Endothelial cell of umbilical vein (primary cell): ENCODE results near the gene GRHPR. TPM values are rescaled to one million over a fixed set of nuclear protein-coding genes. Genes with fewer than 3 reads are reported as not detected.

Source experiments
- BruUV-seq: library from RNA; stranded (reverse); fragments of 400-500 nt; replicated peaks from 2 replicates; lab custom pipeline; 2021; lab: Mats Ljungman, UMichigan
- CTCF ChIA-PET: fragments of 300-600, 350-600 bp; sonication (Branson Sonifier 250); formaldehyde crosslinking; loops from one replicate; lab custom pipeline; 2021; ENCODE audit warnings: antibody characterized with exemption, inconsistent platforms; lab: Charles Lee
- POLR2A ChIA-PET: fragments of 300-600, 350-600 bp; sonication (Branson Sonifier 250); formaldehyde crosslinking; loops from one replicate; lab custom pipeline; 2021; ENCODE audit warnings: antibody characterized with exemption, inconsistent platforms; lab: Charles Lee
- DNase-seq: peaks from one replicate; pipeline ENCODE4 v3.0.0-alpha.2; 2011; ENCODE audit warnings: low read depth, low spot score
- FAIRE-seq: peaks from 2 replicates; lab custom pipeline; 2011; peaks lifted over from hg19 to GRCh38; lab: Jason Lieb, UNC
- H2AFZ ChIP-seq: 2 replicates; pipeline ENCODE4 v1.6.0; 2012; ENCODE audit warnings: low read depth, low read length, control low read depth, inconsistent platforms
- H3K27ac ChIP-seq: 2 replicates; pipeline ENCODE4 v1.5.1; 2011; ENCODE audit warnings: low read depth, mild to moderate bottlenecking, control low read depth, low read length, moderate library complexity; ENCODE audit not compliant: insufficient read depth
- H3K27me3 ChIP-seq, 2 experiments: 2 replicates each; pipeline versions ENCODE4 v1.6.0 to v1.6.1; 2011; ENCODE audit warnings: low read length in 2 of 2, mixed read lengths in 1 of 2; ENCODE audit not compliant: control insufficient read depth in 2 of 2, insufficient read depth in 2 of 2
- H3K36me3 ChIP-seq, 2 experiments: 2 replicates in 1 of 2; 3 replicates in 1 of 2; pipeline ENCODE4 v1.5.1; 2011; ENCODE audit warnings: low read length in 2 of 2, mild to moderate bottlenecking in 1 of 2, moderate library complexity in 1 of 2; ENCODE audit not compliant: control insufficient read depth in 2 of 2, insufficient read depth in 2 of 2; ENCODE audit errors: extremely low read depth in 1 of 2
- H3K4me1 ChIP-seq: 3 replicates; pipeline ENCODE4 v1.5.1; 2011; ENCODE audit warnings: mild to moderate bottlenecking, low read length; ENCODE audit not compliant: control insufficient read depth, insufficient read depth; ENCODE audit errors: extremely low read depth
- H3K4me2 ChIP-seq: 2 replicates; pipeline ENCODE4 v1.6.1; 2011; ENCODE audit warnings: low read length, control low read depth, mixed read lengths; ENCODE audit not compliant: insufficient read depth
- H3K4me3 ChIP-seq, 3 experiments: fragments of 200-600 bp in 1 of 3; sonication (generic), shearing (Covaris generic) in 1 of 3; replicated peaks in 1 of 3; 2 replicates each; pipeline ENCODE4 v1.5.1; 2011 to 2016; ENCODE audit warnings: control low read depth in 3 of 3, low read length in 3 of 3, mild to moderate bottlenecking in 2 of 3, inconsistent platforms in 1 of 3, low read depth in 1 of 3, moderate library complexity in 1 of 3; ENCODE audit not compliant: insufficient read depth in 1 of 3
- H3K79me2 ChIP-seq: 2 replicates; pipeline ENCODE4 v1.6.0; 2012; ENCODE audit warnings: low read length, inconsistent platforms; ENCODE audit not compliant: control insufficient read depth, insufficient read depth
- H3K9ac ChIP-seq: replicated peaks from 2 replicates; pipeline ENCODE3; 2011; ENCODE audit warnings: low read length, control low read depth; ENCODE audit not compliant: insufficient read depth; ENCODE audit errors: extremely low read depth
- H3K9me1 ChIP-seq: replicated peaks from 3 replicates; pipeline ENCODE4 v1.6.0; 2011; ENCODE audit warnings: mild to moderate bottlenecking, low read length; ENCODE audit not compliant: control insufficient read depth, insufficient read depth; ENCODE audit errors: extremely low read depth
- H3K9me3 ChIP-seq: replicated peaks from 2 replicates; pipeline ENCODE4 v1.5.1; 2012; ENCODE audit warnings: low read length, inconsistent platforms; ENCODE audit not compliant: control insufficient read depth, insufficient read depth
- H4K20me1 ChIP-seq: replicated peaks from 2 replicates; pipeline ENCODE3; 2011; ENCODE audit warnings: mild to moderate bottlenecking, low read length; ENCODE audit not compliant: control insufficient read depth, insufficient read depth; ENCODE audit errors: extremely low read depth
- FOS ChIP-seq: IDR thresholded peaks from 2 replicates; pipeline ENCODE4 v1.6.1; 2011; ENCODE audit warnings: mild to moderate bottlenecking, low read length, moderate library complexity, borderline replicate concordance; ENCODE audit not compliant: insufficient read depth
- JUN ChIP-seq: IDR thresholded peaks from 2 replicates; pipeline ENCODE4 v1.6.1; 2011; ENCODE audit warnings: borderline replicate concordance, low read depth; ENCODE audit not compliant: insufficient read length, insufficient read depth
- MYC ChIP-seq: IDR thresholded peaks from one replicate; pipeline ENCODE4 v1.6.1; 2011; ENCODE audit warnings: mild to moderate bottlenecking, low read depth, low read length
- dilution Hi-C: fragments of 300-500 bp; cut with MboI; formaldehyde crosslinking; loops from one replicate; pipeline ENCODE4 v1.15.0; 2019; ENCODE audit warnings: low sequenced_read_pairs; ENCODE audit not compliant: extremely low pct_ligation_motif_present
- intact Hi-C: fragments of 100-400 bp; cut with micrococcal nuclease; formaldehyde crosslinking; loops from one replicate; pipeline ENCODE4 v1.10.0; 2022
- polyA plus RNA-seq, 4 experiments: library from polyadenylated mRNA; depleted of rRNA in 3 of 4; stranded (reverse) in 3 of 4; unstranded in 1 of 4; fragments of >200 nt; gene quantifications; 2 replicates each; pipeline versions ENCODE4 v1.2.1 to v1.2.3, GENCODE V29; 2011 to 2012; ENCODE audit warnings: missing spikeins in 1 of 4
- total RNA-seq: library from RNA; stranded (reverse); gene quantifications from 2 replicates; pipeline ENCODE4 v1.2.3, GENCODE V29; 2021
- TF ChIP-seq, protein P1 (sequence below), 2 donors: IDR thresholded peaks; 1 replicate in 1 of 2; 2 replicates in 1 of 2; pipeline ENCODE4 v1.5.1; 2011; ENCODE audit warnings: low read length in 2 of 2, mild to moderate bottlenecking in 2 of 2, moderate library complexity in 2 of 2, control low read depth in 1 of 2, inconsistent platforms in 1 of 2, low read depth in 1 of 2; ENCODE audit not compliant: insufficient read depth in 1 of 2; ENCODE audit errors: extremely low read depth in 1 of 2
- TF ChIP-seq, protein P2 (sequence below): IDR thresholded peaks from 2 replicates; pipeline ENCODE4 v1.6.1; 2011; ENCODE audit not compliant: insufficient read depth, insufficient read length

Gene GRHPR
- total and polyA plus RNA-seq, 2 donors (not counting 3 experiments of a cell fraction or from before 2014, with no cell fraction given) = 91.2 to 247 TPM

DNA sequence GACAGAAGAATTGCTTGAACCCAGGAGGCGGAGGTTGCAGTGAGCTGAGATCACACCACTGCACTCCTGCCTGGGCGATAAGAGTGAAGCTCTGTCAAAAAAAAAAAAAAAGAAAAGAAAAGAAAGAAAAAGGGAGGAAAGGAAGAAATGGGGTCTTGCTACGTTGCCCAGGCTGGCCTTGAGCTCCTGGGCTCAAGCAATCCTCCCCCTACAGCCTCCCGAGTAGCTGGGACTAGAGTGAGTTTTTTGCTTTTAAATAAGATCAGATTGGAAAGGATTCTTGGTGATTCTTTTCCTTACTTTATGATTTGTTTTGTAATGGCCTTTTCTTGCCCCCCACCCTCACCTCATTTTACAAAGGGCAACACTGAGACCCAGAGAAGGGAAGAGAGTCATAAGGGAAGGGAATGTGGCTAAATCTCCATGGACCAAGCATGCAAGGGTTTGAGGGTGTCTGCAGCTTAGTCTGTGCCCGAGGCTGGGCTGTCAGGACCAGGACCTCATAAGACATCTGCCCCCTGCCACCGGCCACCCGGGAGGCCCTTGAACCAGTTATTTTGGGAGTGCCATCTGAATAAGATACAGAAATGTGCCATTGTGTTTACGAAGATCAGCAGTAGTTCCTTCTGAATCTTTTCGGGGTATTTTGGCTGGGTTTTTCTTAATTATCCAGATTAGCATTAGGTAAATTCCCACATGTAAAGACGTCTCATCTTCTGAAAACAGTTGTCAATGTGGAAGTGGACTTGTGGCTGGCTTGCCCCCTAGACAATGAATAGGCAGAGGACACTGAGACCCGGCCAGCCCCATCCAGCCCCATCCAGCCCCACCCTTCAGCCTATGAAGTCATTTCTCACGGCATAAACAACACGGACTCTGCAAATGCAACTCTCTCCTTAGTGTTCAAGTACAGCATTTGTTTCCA is 44.5 kb upstream of the GRHPR start:
- TF ChIP-seq, protein P1, sequence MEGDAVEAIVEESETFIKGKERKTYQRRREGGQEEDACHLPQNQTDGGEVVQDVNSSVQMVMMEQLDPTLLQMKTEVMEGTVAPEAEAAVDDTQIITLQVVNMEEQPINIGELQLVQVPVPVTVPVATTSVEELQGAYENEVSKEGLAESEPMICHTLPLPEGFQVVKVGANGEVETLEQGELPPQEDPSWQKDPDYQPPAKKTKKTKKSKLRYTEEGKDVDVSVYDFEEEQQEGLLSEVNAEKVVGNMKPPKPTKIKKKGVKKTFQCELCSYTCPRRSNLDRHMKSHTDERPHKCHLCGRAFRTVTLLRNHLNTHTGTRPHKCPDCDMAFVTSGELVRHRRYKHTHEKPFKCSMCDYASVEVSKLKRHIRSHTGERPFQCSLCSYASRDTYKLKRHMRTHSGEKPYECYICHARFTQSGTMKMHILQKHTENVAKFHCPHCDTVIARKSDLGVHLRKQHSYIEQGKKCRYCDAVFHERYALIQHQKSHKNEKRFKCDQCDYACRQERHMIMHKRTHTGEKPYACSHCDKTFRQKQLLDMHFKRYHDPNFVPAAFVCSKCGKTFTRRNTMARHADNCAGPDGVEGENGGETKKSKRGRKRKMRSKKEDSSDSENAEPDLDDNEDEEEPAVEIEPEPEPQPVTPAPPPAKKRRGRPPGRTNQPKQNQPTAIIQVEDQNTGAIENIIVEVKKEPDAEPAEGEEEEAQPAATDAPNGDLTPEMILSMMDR (IDR thresholded peaks at IDR 0.05; ENCODE audit: extremely low read depth in 1 of 2, insufficient read depth in 1 of 2, low read depth in 1 of 2, low read length in 2 of 2) = no peak
- TF ChIP-seq JUN = no peak
- Histone ChIP-seq H3K4me2 (no peak overlapping the region), H3K4me1 (no peaks in the 10 kb centered on the region), H3K79me2 (no peaks in the 10 kb centered on the region), H3K9me1 (no peaks in the 10 kb centered on the region), H3K9ac (no peak overlapping the region), H3K9me3 (no peaks in the 10 kb centered on the region), H4K20me1 (no peaks in the 10 kb centered on the region), H3K36me3 (no peaks in the 10 kb centered on the region), H2AFZ (no peak overlapping the region), H3K27me3 (no peaks in the 10 kb centered on the region), H3K4me3 (no peak overlapping the region), H3K27ac (no peak overlapping the region)
- BruUV-seq = no TSS peak
- DNase-seq = no peak
- FAIRE-seq = no peak
- CTCF ChIA-PET = interaction anchor here (0.6 to 0.9 kb wide), 3 partner anchors 8 to 20 kb away, joined by 3 read pairs; no protein-coding TSS in a partner anchor
- intact Hi-C loops (no loop called here), dilution Hi-C loops (no loop called here)
- POLR2A ChIA-PET = no interaction called here

DNA sequence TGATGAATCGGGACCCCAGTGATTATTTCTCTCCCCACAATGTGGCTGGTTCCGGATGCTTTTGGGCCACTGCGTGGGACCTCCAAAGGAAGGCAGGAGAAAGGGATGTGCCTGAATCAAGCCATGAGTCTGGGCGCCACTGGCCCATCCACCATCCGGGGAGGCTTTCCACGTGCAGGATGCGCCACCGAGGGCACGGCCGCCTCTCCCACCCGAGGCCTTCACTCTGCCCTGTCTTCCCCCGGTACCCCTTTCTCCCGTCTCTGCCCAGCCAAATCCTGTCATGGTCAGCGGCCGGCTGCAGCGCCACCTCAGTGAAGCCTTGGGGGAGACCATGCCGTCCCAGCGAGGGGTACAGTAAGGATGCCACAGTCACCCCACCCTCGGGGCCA is 43.9 kb upstream of the GRHPR start:
- FAIRE-seq (no peak), DNase-seq (no peak)
- Histone ChIP-seq H2AFZ (no peak overlapping the region), H3K79me2 (no peaks in the 10 kb centered on the region), H4K20me1 (no peaks in the 10 kb centered on the region), H3K9me3 (no peaks in the 10 kb centered on the region), H3K9ac (no peak overlapping the region), H3K36me3 (no peaks in the 10 kb centered on the region), H3K27ac (no peak overlapping the region), H3K9me1 (no peaks in the 10 kb centered on the region), H3K4me1 (no peaks in the 10 kb centered on the region), H3K4me2 (no peak overlapping the region), H3K27me3 (no peaks in the 10 kb centered on the region), H3K4me3 (no peak overlapping the region)
- intact Hi-C loops (no loop called here), dilution Hi-C loops (no loop called here)
- ChIA-PET CTCF (interaction anchor here (1.4 kb wide), 1 partner anchor 10 kb away, joined by 3 read pairs; no protein-coding TSS in a partner anchor), POLR2A (no interaction called here)
- no peak for TF ChIP-seq JUN
- TF ChIP-seq, protein P1 (IDR thresholded peaks at IDR 0.05; ENCODE audit: extremely low read depth in 1 of 2, insufficient read depth in 1 of 2, low read depth in 1 of 2, low read length in 2 of 2) = no peak
- TF ChIP-seq MYC = no peak
- TF ChIP-seq, protein P2, sequence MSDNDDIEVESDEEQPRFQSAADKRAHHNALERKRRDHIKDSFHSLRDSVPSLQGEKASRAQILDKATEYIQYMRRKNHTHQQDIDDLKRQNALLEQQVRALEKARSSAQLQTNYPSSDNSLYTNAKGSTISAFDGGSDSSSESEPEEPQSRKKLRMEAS = no peak
- no peak for TF ChIP-seq FOS
- BruUV-seq = no TSS peak
